Skeletal muscle tissue (tissue), 4 donors: ENCODE measurements around the gene NPAS2. TPM values are rescaled to one million over a fixed set of nuclear protein-coding genes. Genes with fewer than 3 reads are reported as not detected.

Experiments used
- H3K27ac ChIP-seq: one replicate; pipeline ENCODE4 v1.7.0; 2013; ENCODE audit warnings: mild to moderate bottlenecking, low read depth, low read length, inconsistent platforms
- H3K27me3 ChIP-seq, 3 donors: one replicate each; pipeline ENCODE4 v1.7.0; 2013; ENCODE audit warnings: low read length in 3 of 3; ENCODE audit not compliant: control insufficient read depth in 3 of 3, insufficient read depth in 3 of 3
- H3K36me3 ChIP-seq, 3 donors: one replicate each; pipeline ENCODE4 v1.7.0; 2013; ENCODE audit warnings: low read length in 3 of 3; ENCODE audit not compliant: control insufficient read depth in 3 of 3, insufficient read depth in 3 of 3
- H3K4me1 ChIP-seq, 3 donors: one replicate each; pipeline ENCODE4 v1.7.0; 2013; ENCODE audit warnings: low read length in 3 of 3, mild to moderate bottlenecking in 3 of 3; ENCODE audit not compliant: control insufficient read depth in 3 of 3, insufficient read depth in 3 of 3
- H3K4me3 ChIP-seq, 3 donors: one replicate each; pipeline ENCODE4 v1.7.0; 2013; ENCODE audit warnings: low read length in 3 of 3
- H3K9ac ChIP-seq, 3 donors: one replicate each; pipeline ENCODE4 v1.7.0; 2013; ENCODE audit warnings: low read length in 3 of 3, mild to moderate bottlenecking in 3 of 3, moderate library complexity in 2 of 3, low read depth in 1 of 3
- H3K9me3 ChIP-seq, 3 donors: one replicate each; pipeline ENCODE4 v1.7.0; 2013; ENCODE audit warnings: low read length in 3 of 3; ENCODE audit not compliant: control insufficient read depth in 3 of 3
- total RNA-seq: library from RNA; depleted of rRNA; stranded (reverse); fragments of >200 nt; gene quantifications from one replicate; pipeline ENCODE4 v1.2.3, GENCODE V29; 2014
- donor health status: Osteomylitis.

Gene NPAS2
- total RNA-seq, 1 donor from 2014 or later, result 7.8 TPM

GRCh38 chr2:100960688-100961087 lies 140.7 kb downstream of the NPAS2 start:
- H3K27ac ChIP-seq, result no peak overlapping the region
- peaks cover 11 to 20% (median 15%) of the 10 kb centered on the region in 3 donors for H3K4me1 ChIP-seq
- H3K36me3 ChIP-seq, result peaks cover 0 to 5% (median 3%) of the 10 kb centered on the region in 3 donors
- no peak overlapping the region for H3K4me3 ChIP-seq
- H3K9me3 ChIP-seq, result no peaks in the 10 kb centered on the region
- H3K9ac ChIP-seq, result no peak overlapping the region
- H3K27me3 ChIP-seq, result no peaks in the 10 kb centered on the region

GRCh38 chr2:100962366-100963025 lies 142.6 kb downstream of the NPAS2 start:
- Histone ChIP-seq H3K9me3 (no peaks in the 10 kb centered on the region), H3K36me3 (peaks cover 0 to 7% (median 3%) of the 10 kb centered on the region in 3 donors), H3K9ac (no peak overlapping the region), H3K4me3 (no peak overlapping the region), H3K27me3 (no peaks in the 10 kb centered on the region), H3K27ac (no peak overlapping the region), H3K4me1 (peaks cover 9 to 20% (median 11%) of the 10 kb centered on the region in 3 donors)

DNA sequence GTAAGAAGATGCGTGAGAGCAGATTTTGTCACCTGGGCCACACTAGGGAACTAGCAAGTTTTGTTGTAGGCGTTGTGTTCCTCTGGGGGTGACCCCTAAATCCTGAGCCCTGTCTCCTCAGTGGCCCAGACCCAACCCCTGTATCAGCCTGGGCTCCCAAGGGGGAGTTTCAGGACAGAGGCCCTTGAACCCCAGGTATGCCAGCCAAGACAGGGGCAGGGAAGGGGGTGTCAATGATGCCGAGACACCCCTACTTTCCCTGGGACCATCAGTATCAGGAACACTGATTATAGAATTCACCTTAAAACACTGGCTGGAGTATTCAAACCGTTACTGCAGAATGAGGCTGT lies 143.1 kb downstream of the NPAS2 start:
- Histone ChIP-seq H3K9ac (no peak overlapping the region), H3K4me3 (no peak overlapping the region), H3K27ac (no peak overlapping the region), H3K4me1 (peaks cover 8 to 17% (median 8%) of the 10 kb centered on the region in 3 donors), H3K9me3 (no peaks in the 10 kb centered on the region), H3K27me3 (no peaks in the 10 kb centered on the region), H3K36me3 (peaks cover 2 to 7% (median 3%) of the 10 kb centered on the region in 3 donors)

DNA sequence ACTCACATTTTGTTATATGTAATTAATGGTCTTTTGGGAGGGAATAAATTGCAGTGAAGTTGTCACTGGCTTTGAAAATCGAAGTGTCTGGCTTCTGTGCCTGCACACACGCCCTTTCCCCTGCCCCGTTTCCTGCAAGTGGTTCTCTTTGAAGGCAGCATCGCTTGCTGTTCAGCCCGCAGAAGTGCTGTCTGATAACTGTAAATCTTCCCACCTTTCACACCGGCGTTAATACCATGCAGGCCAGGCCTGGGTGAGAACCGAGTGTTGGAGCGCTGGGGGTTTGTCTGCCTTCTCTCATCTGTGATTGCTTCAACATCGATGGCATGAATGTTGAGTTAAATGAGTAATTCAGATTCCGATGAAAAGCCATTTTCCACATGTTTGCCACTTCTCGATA lies 144.3 kb downstream of the NPAS2 start:
- Histone ChIP-seq H3K4me1 (peaks cover 0 to 11% (median 2%) of the 10 kb centered on the region in 3 donors), H3K36me3 (peaks cover 8 to 15% (median 9%) of the 10 kb centered on the region in 3 donors), H3K4me3 (no peak overlapping the region), H3K9me3 (no peaks in the 10 kb centered on the region), H3K27ac (no peak overlapping the region), H3K27me3 (no peaks in the 10 kb centered on the region), H3K9ac (no peak overlapping the region)

DNA sequence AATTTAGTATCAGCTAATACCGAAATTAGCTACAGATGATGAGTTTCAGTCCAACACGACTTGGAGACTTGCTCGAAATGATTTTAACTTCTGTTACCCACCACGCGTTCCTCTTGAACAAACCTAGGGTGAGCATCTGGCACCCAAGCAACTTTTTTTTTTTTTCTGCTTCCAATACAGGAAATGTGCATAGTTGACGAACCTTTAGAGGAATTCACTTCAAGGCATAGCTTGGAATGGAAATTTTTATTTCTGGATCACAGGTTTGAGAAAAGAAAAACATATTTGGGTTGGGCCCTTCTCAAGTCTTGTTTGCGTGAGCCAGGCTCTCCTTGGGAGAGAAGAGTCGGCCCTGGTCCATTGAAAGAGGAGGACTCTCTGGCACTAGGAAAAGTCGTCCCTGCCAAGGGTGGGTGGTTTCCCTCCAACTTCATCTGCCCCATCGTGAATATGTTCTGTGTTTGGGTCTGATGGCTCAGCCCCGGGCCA lies 144.8 kb downstream of the NPAS2 start:
- Histone ChIP-seq H3K4me3 (no peak overlapping the region), H3K27ac (no peak overlapping the region), H3K9ac (no peak overlapping the region), H3K27me3 (no peaks in the 10 kb centered on the region), H3K9me3 (no peaks in the 10 kb centered on the region), H3K4me1 (peaks cover 0 to 11% (median 2%) of the 10 kb centered on the region in 3 donors), H3K36me3 (peaks cover 10 to 17% (median 13%) of the 10 kb centered on the region in 3 donors)

GRCh38 chr2:100965596-100965995 lies 145.7 kb downstream of the NPAS2 start:
- Histone ChIP-seq H3K27me3 (no peaks in the 10 kb centered on the region), H3K9ac (no peak overlapping the region), H3K4me3 (no peak overlapping the region), H3K27ac (no peak overlapping the region), H3K9me3 (no peaks in the 10 kb centered on the region), H3K36me3 (peaks cover 14 to 19% (median 15%) of the 10 kb centered on the region in 3 donors), H3K4me1 (peaks cover 0 to 11% (median 2%) of the 10 kb centered on the region in 3 donors)

DNA sequence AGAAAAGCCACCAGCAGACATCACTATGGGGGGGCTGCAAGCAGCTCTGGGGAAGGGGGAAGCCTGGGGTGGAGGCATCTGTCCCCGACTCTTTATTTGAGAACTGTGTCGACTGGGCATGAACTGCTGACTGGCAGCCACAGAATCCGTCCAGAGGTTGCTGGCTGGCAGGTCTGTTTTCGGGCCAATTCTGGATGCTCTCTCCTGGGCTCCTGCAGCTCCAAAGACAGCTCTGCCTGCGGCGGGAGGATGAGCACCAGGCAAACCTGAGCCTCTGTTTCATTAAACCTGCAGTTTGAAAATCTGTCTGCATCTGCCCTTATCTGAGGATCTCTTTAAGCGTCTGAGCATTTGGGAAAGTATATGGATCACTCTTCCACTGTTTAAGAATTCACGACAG lies 147.8 kb downstream of the NPAS2 start:
- no peak overlapping the region for H3K27ac ChIP-seq
- H3K27me3 ChIP-seq, result no peaks in the 10 kb centered on the region
- peaks cover 18 to 34% (median 21%) of the 10 kb centered on the region in 3 donors for H3K36me3 ChIP-seq
- peaks cover 0 to 4% (median 0%) of the 10 kb centered on the region in 3 donors for H3K4me1 ChIP-seq
- H3K4me3 ChIP-seq, result no peak overlapping the region
- no peaks in the 10 kb centered on the region for H3K9me3 ChIP-seq
- no peak overlapping the region for H3K9ac ChIP-seq

DNA sequence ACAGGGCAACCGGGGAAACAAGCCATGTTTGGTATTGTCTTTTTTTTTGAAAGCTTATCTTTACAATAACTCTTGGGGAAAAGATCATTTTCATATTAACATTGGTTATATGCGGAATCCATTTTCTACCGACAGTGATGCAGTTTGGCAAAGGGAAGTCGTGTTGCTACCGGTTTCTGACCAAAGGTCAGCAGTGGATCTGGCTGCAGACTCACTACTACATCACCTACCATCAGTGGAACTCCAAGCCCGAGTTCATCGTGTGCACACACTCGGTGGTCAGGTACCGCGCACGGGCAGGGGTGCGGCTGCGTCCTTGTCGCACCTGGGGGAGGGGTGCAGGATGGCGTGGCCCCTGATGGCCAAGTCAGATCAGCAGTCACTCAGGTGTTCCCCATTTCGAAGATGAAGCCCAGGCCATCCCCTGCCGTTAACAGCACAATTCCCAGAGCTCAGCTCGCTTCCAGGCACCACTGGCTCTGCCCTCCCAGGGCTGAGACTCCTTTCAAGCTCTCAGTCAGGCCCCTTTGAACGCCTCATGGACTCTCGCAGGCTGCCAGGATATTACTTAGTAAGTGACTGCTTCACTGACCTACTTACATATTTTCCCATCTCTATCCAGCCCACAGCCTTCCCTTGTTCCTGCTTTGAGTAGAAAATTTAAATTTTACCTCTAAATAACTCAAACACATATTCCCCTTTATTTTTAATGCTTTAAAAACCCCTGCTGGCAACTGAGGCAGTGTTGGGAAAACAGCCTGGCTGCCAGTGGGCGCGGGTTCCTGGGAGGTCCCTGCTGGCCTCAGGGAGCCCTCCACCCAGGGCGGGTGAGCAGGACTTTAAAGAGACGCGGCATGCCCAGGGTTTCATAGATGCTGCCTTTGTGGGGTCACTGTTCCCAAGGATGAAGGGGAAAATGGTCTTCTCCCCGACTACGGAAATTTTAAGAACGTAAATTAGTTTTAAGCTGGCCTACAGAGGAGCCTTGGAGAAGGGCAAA lies 148.5 kb downstream of the NPAS2 start:
- H3K27me3 ChIP-seq, result no peaks in the 10 kb centered on the region
- no peak overlapping the region for H3K9ac ChIP-seq
- no peaks in the 10 kb centered on the region for H3K4me1 ChIP-seq
- H3K9me3 ChIP-seq, result no peaks in the 10 kb centered on the region
- H3K36me3 ChIP-seq, result peaks cover 21 to 34% (median 22%) of the 10 kb centered on the region in 3 donors
- H3K27ac ChIP-seq, result no peak overlapping the region
- H3K4me3 ChIP-seq, result no peak overlapping the region

- H3K9ac ChIP-seq, result no peak overlapping the region
- no peaks in the 10 kb centered on the region for H3K9me3 ChIP-seq
- no peak overlapping the region for H3K27ac ChIP-seq
- H3K4me1 ChIP-seq, result no peaks in the 10 kb centered on the region
- H3K4me3 ChIP-seq, result no peak overlapping the region
- peaks cover 28 to 42% (median 34%) of the 10 kb centered on the region in 3 donors for H3K36me3 ChIP-seq
- H3K27me3 ChIP-seq, result no peaks in the 10 kb centered on the region
These were observed 150.1 kb downstream of the NPAS2 start for GRCh38 chr2:100969998-100970397.

DNA sequence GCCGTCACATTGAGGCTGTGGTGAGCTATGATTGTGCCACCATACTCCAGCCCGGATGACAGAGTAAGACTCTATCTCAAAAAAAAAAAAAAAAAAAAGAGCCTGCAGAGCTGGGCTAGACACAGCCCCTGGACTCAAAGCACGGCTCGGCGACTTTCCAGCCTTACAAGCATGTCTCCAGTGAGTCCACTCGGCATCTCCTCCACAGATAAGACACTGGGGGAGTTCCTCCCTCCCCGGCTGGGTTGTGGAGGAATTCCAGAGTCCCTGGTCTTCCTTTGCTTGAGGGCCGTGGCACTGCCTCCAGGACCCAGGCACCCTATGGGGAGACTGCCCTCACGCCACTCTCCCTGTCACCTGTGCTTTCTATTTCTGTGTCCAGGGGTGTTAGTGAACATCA lies 151.3 kb downstream of the NPAS2 start:
- Histone ChIP-seq H3K4me1 (no peaks in the 10 kb centered on the region), H3K27ac (no peak overlapping the region), H3K36me3 (peaks cover 29 to 49% (median 45%) of the 10 kb centered on the region in 3 donors), H3K4me3 (no peak overlapping the region), H3K27me3 (no peaks in the 10 kb centered on the region), H3K9ac (no peak overlapping the region), H3K9me3 (no peaks in the 10 kb centered on the region)
